Activated CD8-positive, alpha-beta T cell treated with anti-CD3 and anti-CD28 coated beads, Interleukin-2, amount 10 ng/mL, durations not matched to agents 7 days and 5 days (primary cell): ENCODE data around the gene LPCAT3. TPM values are rescaled to one million over a fixed set of nuclear protein-coding genes. Genes with fewer than 3 reads are reported as not detected.

Source experiments
- ATAC-seq: fragments of 150-1000 bp; cut with Tn5 transposase; one replicate; pipeline ENCODE4 v1.10.0; 2021; ENCODE audit warnings: moderate library complexity
- CTCF ChIA-PET: fragments of 350-600 bp; sonication (Branson Sonifier 250); formaldehyde crosslinking; loops from one replicate; lab custom pipeline; 2021; ENCODE audit warnings: antibody characterized with exemption; lab: Charles Lee
- POLR2A ChIA-PET: fragments of 350-600 bp; sonication (Branson Sonifier 250); formaldehyde crosslinking; loops from one replicate; lab custom pipeline; 2021; ENCODE audit warnings: antibody characterized with exemption; lab: Charles Lee
- DNase-seq: peaks from one replicate; pipeline ENCODE4 v3.0.0-alpha.2; 2020
- H3K27ac Mint-ChIP-seq: one replicate; pipeline ENCODE4 v1.8.0; 2021; ENCODE audit warnings: mild to moderate bottlenecking, mixed read lengths
- H3K27me3 Mint-ChIP-seq: one replicate; pipeline ENCODE4 v1.8.0; 2021; ENCODE audit warnings: low read depth, mixed read lengths
- H3K36me3 Mint-ChIP-seq: one replicate; pipeline ENCODE4 v1.8.0; 2021; ENCODE audit warnings: low read depth, mixed read lengths
- H3K4me1 Mint-ChIP-seq: one replicate; pipeline ENCODE4 v1.8.0; 2021; ENCODE audit warnings: low read depth, mixed read lengths
- H3K4me3 Mint-ChIP-seq: one replicate; pipeline ENCODE4 v1.8.0; 2021; ENCODE audit warnings: mild to moderate bottlenecking, mixed read lengths
- H3K9me3 Mint-ChIP-seq: one replicate; pipeline ENCODE4 v1.8.0; 2022; ENCODE audit warnings: mixed read lengths; ENCODE audit not compliant: insufficient read depth
- total RNA-seq, 2 experiments: library from RNA; stranded (reverse); gene quantifications; one replicate each; pipeline ENCODE4 v1.2.3, GENCODE V29; 2021

The LPCAT3 gene
- total RNA-seq, 2 experiments from 2014 or later = 37.3 to 40.3 TPM

GRCh38 chr12:6987956-6988553 is 30.2 kb downstream of the LPCAT3 start:
- POLR2A ChIA-PET = no interaction called here
- CTCF ChIA-PET = no interaction called here

DNA sequence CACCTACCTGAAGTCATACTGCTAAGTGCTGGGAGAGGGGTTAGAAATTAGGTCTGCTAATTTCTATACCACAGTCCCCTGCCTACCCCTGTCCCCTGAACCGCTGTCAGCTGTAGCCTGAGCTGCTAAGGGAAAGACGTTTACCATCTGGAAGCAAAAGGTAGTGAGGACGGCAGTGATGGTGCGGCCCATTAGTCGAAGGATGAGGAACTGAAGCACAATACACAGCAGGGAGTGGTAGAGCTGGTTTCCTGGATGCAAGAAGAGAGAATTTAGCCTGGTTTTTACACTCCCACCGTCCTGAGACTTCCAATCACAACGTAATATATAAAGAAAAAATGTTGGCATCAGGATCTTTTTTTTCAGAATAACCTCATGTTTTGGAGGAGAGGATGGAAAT is 35.7 kb downstream of the LPCAT3 start:
- DNase-seq (no peak), ATAC-seq (no peak)
- Mint-ChIP-seq H3K4me3 (no peak overlapping the region), H3K27me3 (no peaks in the 10 kb centered on the region), H3K9me3 (no peaks in the 10 kb centered on the region), H3K4me1 (no peaks in the 10 kb centered on the region), H3K27ac (no peak overlapping the region), H3K36me3 (peaks cover 41% of the 10 kb centered on the region)
- POLR2A ChIA-PET = interaction anchor here (0.9 kb wide), 1 partner anchor 38 kb away, joined by 3 read pairs; no protein-coding TSS in a partner anchor
- CTCF ChIA-PET = interaction anchor here (1.2 kb wide), 1 partner anchor 23 kb away, joined by 3 read pairs; no protein-coding TSS in a partner anchor

More at GRCh38 chr12:6987956-6988553, 30.2 kb downstream of the LPCAT3 start:
- no peak for DNase-seq
- Mint-ChIP-seq H3K36me3 (peaks cover 24% of the 10 kb centered on the region), H3K9me3 (no peaks in the 10 kb centered on the region), H3K27ac (no peak overlapping the region), H3K27me3 (no peaks in the 10 kb centered on the region), H3K4me3 (no peak overlapping the region), H3K4me1 (no peaks in the 10 kb centered on the region)
- ATAC-seq = no peak

DNA sequence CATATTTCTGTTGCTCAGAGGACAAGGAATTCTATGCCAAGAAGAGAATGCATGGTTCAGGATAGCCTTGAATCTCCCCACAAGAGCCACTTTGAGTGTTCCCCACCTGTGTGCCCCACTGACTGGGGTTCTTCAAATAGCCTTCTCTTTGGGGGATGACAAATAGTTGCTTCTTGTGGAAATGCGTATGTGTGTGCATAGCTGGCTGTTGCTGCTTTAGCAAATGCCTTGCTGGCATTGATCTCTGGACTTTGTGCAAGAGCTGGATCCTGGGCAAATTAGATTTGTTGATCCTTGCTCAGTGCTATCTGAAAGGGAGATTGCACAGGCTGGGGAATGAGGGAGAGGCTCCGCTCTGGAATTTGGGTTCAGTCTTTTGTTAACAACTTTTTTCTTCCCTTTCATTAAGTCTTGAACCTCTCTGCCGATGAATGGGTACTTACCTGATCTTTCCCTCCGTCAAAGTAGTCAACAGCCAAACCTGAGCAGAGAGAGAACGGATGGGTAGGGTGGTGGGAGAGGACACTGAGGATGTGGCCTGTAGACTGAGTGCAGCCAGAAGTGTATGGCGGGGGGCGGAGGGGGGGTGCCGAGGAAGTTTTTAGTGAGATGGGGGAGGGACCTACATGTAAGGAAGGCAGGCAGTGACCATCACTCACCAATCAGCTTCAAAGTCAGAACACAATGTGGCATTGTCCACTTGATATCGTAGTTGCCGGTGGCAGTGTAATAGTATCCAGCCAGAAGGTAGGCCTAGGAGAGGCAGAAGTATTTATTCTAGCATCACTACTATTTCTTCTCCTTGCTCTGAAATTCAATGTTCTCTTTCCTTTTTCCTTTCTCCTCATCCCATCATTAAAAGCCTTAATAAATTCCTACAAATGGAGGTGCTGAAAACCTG is 36.9 kb downstream of the LPCAT3 start:
- ChIA-PET CTCF (no interaction called here), POLR2A (interaction anchor here (1.0 kb wide), 1 partner anchor 38 kb away, joined by 3 read pairs; the partner anchor contains the start of genes C12orf57 and RNU7-1)

DNA sequence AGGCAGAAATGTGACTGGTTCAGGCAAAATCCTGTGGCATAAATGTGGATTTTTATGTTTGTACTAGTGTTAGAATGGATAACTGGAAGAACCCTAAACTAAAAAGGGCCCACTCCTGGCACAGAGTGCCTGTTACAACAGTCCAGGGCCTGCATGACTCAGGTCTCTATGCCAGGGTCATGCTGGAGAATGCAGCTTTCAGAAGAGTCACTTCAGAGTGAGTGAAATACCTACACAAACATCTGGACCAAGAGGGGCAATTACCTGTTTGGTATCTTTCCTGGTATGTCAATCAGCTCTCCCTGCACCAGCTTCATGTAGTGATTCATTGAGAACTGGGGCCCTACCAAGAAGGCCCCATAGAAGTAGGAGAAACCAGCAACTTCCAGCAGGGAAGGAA is 37.5 kb downstream of the LPCAT3 start:
- ChIA-PET POLR2A (no interaction called here), CTCF (no interaction called here)
- ATAC-seq = no peak
- H3K4me3 Mint-ChIP-seq = no peak overlapping the region
- no peak overlapping the region for H3K27ac Mint-ChIP-seq
- peaks cover 51% of the 10 kb centered on the region for H3K36me3 Mint-ChIP-seq
- no peaks in the 10 kb centered on the region for H3K27me3 Mint-ChIP-seq
- no peak for DNase-seq
- H3K4me1 Mint-ChIP-seq = peaks cover 4% of the 10 kb centered on the region
- no peaks in the 10 kb centered on the region for H3K9me3 Mint-ChIP-seq

More for the DNA sequence above, 36.9 kb downstream of the LPCAT3 start:
- H3K27ac Mint-ChIP-seq = no peak overlapping the region
- ATAC-seq (no peak), DNase-seq (no peak)
- no peaks in the 10 kb centered on the region for H3K9me3 Mint-ChIP-seq
- H3K27me3 Mint-ChIP-seq = no peaks in the 10 kb centered on the region
- H3K4me3 Mint-ChIP-seq = no peak overlapping the region
- peaks cover 47% of the 10 kb centered on the region for H3K36me3 Mint-ChIP-seq
- no peaks in the 10 kb centered on the region for H3K4me1 Mint-ChIP-seq

DNA sequence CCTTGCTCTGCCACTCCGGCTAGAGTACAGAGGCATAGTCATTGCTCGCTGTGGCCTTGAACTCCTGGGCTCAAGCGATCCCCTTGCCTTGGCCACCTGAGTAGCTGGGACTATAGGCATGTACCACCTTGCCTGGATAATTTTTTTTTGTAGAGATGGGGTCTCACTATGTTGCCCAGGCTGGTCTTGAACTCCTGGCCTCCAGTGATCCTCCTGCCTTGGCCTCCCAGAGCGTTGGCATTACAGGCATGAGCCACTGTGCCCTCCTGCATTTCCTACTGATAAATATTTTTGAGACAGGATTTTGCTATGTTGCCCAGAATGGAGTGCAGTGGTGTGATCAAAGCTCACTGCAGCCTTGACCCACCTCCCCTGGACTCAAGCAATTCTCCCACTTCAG is 38.2 kb downstream of the LPCAT3 start:
- Mint-ChIP-seq H3K9me3 (no peaks in the 10 kb centered on the region), H3K4me1 (peaks cover 11% of the 10 kb centered on the region), H3K36me3 (peaks cover 58% of the 10 kb centered on the region), H3K4me3 (no peak overlapping the region), H3K27ac (no peak overlapping the region), H3K27me3 (no peaks in the 10 kb centered on the region)
- CTCF ChIA-PET = no interaction called here
- ATAC-seq = no peak
- POLR2A ChIA-PET = no interaction called here
- no peak for DNase-seq

DNA sequence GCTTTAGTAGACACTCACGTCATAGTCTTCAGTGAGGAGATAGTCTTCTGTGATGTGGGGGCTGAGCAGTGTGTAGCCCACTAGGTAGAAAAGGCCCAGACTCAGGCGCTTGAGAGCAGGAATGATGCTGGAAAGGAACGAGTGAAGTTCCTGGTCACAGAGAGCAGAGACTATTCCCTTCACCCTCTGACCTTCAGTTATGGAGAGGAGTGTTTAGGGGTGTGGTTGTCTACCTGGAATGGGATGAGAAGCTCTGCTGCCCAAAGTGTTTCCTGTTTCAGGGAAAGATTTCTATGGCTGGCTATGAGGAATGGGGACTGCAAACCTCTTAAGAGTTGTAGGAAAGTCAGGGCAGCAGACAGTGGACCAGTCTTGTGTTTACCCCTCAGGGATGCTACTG is 38.8 kb downstream of the LPCAT3 start:
- ATAC-seq = no peak
- peaks cover 62% of the 10 kb centered on the region for H3K36me3 Mint-ChIP-seq
- DNase-seq = no peak
- peaks cover 15% of the 10 kb centered on the region for H3K4me1 Mint-ChIP-seq
- H3K27ac Mint-ChIP-seq = peak overlapping the region; percentile 60
- H3K4me3 Mint-ChIP-seq = no peak overlapping the region
- H3K9me3 Mint-ChIP-seq = no peaks in the 10 kb centered on the region
- H3K27me3 Mint-ChIP-seq = no peaks in the 10 kb centered on the region
- ChIA-PET CTCF (no interaction called here), POLR2A (interaction anchor here (2.1 kb wide), 1 partner anchor 36 kb away, joined by 5 read pairs; the partner anchor contains the start of genes C12orf57 and RNU7-1)

GRCh38 chr12:6979021-6979420 is 39.3 kb downstream of the LPCAT3 start:
- H3K27me3 Mint-ChIP-seq = no peaks in the 10 kb centered on the region
- H3K4me3 Mint-ChIP-seq = no peak overlapping the region
- H3K36me3 Mint-ChIP-seq = peaks cover 65% of the 10 kb centered on the region
- H3K9me3 Mint-ChIP-seq = no peaks in the 10 kb centered on the region
- H3K27ac Mint-ChIP-seq = peak overlapping the region; percentile 60
- peaks cover 18% of the 10 kb centered on the region for H3K4me1 Mint-ChIP-seq
- ATAC-seq = no peak
- ChIA-PET POLR2A (interaction anchor here (2.1 kb wide), 1 partner anchor 35 kb away, joined by 5 read pairs; the partner anchor contains the start of genes C12orf57 and RNU7-1), CTCF (interaction anchor here (5.4 kb wide), 1 partner anchor 14 kb away, joined by 23 read pairs; no protein-coding TSS in a partner anchor)
- no peak for DNase-seq

DNA sequence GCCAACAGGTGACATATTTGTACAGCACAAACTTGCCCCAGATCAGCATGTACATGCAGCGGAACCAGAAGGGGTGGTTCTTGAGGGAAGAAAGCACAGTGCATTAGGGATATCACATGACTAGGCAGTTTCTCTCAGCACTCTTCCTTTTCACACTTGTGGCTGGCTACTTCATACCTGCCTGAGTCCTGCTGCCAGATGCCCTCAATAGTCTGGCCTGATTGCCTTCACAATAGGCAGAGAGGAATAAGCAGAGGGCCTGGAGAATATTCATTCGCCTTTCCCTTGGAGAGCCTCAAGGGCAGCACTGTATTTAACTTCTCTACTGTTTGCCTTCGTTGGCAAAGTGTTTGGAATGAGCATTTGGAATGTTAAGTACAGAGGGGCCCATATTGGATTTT is 39.7 kb downstream of the LPCAT3 start:
- no peak for ATAC-seq
- POLR2A ChIA-PET = interaction anchor here (0.8 to 2.1 kb wide), 2 partner anchors 35 to 220 kb away, joined by 3 to 5 read pairs; partner anchors contain the start of genes C12orf57 and RNU7-1

DNA sequence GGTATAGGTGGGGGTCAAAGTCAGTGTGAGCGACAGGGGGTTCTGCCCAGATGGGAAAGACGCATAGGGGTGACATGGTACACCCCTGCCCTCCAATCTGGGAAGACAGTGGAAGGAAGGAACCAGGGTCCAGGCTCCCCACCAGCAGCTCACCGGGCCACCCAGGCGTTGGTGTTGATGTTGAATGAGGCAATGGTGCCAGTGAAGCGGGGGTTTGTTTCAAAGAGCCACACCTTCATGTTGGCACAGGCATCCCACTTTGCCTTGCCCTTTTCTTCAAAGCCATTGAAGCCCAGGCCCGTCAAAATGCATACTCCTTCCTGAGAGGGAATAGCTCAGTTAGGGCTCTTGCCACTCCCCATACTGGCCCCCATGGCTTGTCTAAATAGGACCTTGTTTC is 40.1 kb downstream of the LPCAT3 start:
- ChIA-PET POLR2A (interaction anchor here (0.8 to 2.1 kb wide), 4 partner anchors 9 to 219 kb away, joined by 3 to 5 read pairs (median 4); partner anchors contain the start of genes C12orf57 and RNU7-1), CTCF (interaction anchor here (1.3 to 5.4 kb wide), 3 partner anchors 13 to 134 kb away, joined by 4 to 23 read pairs (median 9); partner anchors contain the start of gene LPCAT3)
- Mint-ChIP-seq H3K4me1 (peaks cover 25% of the 10 kb centered on the region), H3K36me3 (peaks cover 69% of the 10 kb centered on the region), H3K27me3 (no peaks in the 10 kb centered on the region), H3K4me3 (no peak overlapping the region), H3K9me3 (no peaks in the 10 kb centered on the region), H3K27ac (no peak overlapping the region)
- DNase-seq = no peak
- ATAC-seq = no peak

More for the DNA sequence above, 39.7 kb downstream of the LPCAT3 start:
- CTCF ChIA-PET = interaction anchor here (5.4 kb wide), 1 partner anchor 13 kb away, joined by 23 read pairs; no protein-coding TSS in a partner anchor
- H3K9me3 Mint-ChIP-seq = no peaks in the 10 kb centered on the region
- H3K4me3 Mint-ChIP-seq = no peak overlapping the region
- H3K27me3 Mint-ChIP-seq = no peaks in the 10 kb centered on the region
- DNase-seq = no peak
- H3K4me1 Mint-ChIP-seq = peaks cover 22% of the 10 kb centered on the region
- no peak overlapping the region for H3K27ac Mint-ChIP-seq
- peaks cover 70% of the 10 kb centered on the region for H3K36me3 Mint-ChIP-seq

DNA sequence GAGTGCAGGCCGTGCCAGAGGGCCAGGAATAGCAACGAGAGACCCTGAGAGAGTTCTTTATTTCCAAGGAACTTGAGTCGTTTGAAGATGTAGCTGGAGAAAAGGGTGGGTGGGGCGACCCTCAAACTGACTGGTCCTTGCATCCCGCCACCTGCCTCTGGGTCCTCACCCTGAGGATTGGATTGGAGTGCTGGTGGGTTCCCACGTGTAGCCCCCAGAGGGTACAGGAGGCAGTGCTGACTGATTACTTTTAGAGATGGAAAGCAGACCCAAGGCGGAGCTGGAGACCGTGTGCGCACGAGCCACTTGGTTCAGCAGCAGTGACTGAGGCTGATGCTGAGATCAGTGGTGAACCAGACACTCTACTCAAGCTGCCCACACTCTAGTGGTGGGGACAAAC is 40.6 kb downstream of the LPCAT3 start:
- peaks cover 69% of the 10 kb centered on the region for H3K36me3 Mint-ChIP-seq
- ATAC-seq (no peak), DNase-seq (no peak)
- ChIA-PET CTCF (interaction anchor here (1.3 to 5.4 kb wide), 3 partner anchors 12 to 135 kb away, joined by 4 to 23 read pairs (median 9); partner anchors contain the start of gene LPCAT3), POLR2A (interaction anchor here (0.8 to 2.1 kb wide), 4 partner anchors 9 to 219 kb away, joined by 3 to 5 read pairs (median 4); partner anchors contain the start of genes C12orf57 and RNU7-1)
- H3K4me1 Mint-ChIP-seq = peaks cover 29% of the 10 kb centered on the region
- no peak overlapping the region for H3K27ac Mint-ChIP-seq
- no peaks in the 10 kb centered on the region for H3K27me3 Mint-ChIP-seq
- H3K9me3 Mint-ChIP-seq = no peaks in the 10 kb centered on the region
- no peak overlapping the region for H3K4me3 Mint-ChIP-seq
